Esophagus muscularis mucosa (tissue), 3 donors: Measurements from ENCODE around the gene GRK4.

Experiments used
- POLR2AphosphoS5 ChIP-seq, 2 donors: sonication (generic); formaldehyde crosslinking; IDR thresholded peaks; one replicate each; pipeline ENCODE4 v1.6.1; 2017; ENCODE audit warnings: antibody characterized with exemption in 2 of 2
- TF ChIP-seq, protein P1 (sequence below), 3 experiments: fragments of 200-600 bp in 2 of 3; fragments of 450-650 bp in 1 of 3; sonication (generic) in 2 of 3; IDR thresholded peaks; one replicate each; pipeline ENCODE4 v1.5.1; 2017 to 2019; ENCODE audit warnings: antibody characterized with exemption in 3 of 3, mild to moderate bottlenecking in 2 of 3, moderate library complexity in 1 of 3

GRCh38 chr4:3022651-3023050 lies 59.3 kb downstream of the GRK4 start:
- no peak for TF ChIP-seq POLR2AphosphoS5 (IDR thresholded peaks at IDR 0.05)
- TF ChIP-seq, protein P1, sequence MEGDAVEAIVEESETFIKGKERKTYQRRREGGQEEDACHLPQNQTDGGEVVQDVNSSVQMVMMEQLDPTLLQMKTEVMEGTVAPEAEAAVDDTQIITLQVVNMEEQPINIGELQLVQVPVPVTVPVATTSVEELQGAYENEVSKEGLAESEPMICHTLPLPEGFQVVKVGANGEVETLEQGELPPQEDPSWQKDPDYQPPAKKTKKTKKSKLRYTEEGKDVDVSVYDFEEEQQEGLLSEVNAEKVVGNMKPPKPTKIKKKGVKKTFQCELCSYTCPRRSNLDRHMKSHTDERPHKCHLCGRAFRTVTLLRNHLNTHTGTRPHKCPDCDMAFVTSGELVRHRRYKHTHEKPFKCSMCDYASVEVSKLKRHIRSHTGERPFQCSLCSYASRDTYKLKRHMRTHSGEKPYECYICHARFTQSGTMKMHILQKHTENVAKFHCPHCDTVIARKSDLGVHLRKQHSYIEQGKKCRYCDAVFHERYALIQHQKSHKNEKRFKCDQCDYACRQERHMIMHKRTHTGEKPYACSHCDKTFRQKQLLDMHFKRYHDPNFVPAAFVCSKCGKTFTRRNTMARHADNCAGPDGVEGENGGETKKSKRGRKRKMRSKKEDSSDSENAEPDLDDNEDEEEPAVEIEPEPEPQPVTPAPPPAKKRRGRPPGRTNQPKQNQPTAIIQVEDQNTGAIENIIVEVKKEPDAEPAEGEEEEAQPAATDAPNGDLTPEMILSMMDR (IDR thresholded peaks at IDR 0.05) = no peak
